Panc1 (cell line): ENCODE results near the gene CYP4F2. TPM values are rescaled to one million over a fixed set of nuclear protein-coding genes. Genes with fewer than 3 reads are reported as not detected.
"Not testable (repeated sequence)": the region's sequence is repeated elsewhere in the genome, so short reads cannot be mapped to it uniquely, and the experiment has no call there.

Experiments
- ATAC-seq: fragments of 200-7000 bp; cut with Tn5 transposase; 2 replicates; pipeline ENCODE4 v1.9.1; 2020; ENCODE audit warnings: mild to moderate bottlenecking, moderate library complexity
- BruUV-seq: library from RNA; stranded (reverse); fragments of 400-500 nt; replicated peaks from 2 replicates; lab custom pipeline; 2021; lab: Mats Ljungman, UMichigan
- CTCF ChIA-PET: fragments of 300-600 bp; sonication (Branson Sonifier 250); formaldehyde crosslinking; loops from one replicate; lab custom pipeline; 2022; ENCODE audit warnings: antibody characterized with exemption; lab: Charles Lee
- POLR2A ChIA-PET: fragments of 300-600 bp; sonication (Branson Sonifier 250); formaldehyde crosslinking; loops from one replicate; lab custom pipeline; 2022; ENCODE audit warnings: antibody characterized with exemption; lab: Charles Lee
- DNase-seq: peaks from one replicate; pipeline ENCODE4 v3.0.0-alpha.2; 2010; ENCODE audit warnings: low read depth, low spot score
- H3K27ac ChIP-seq: 2 replicates; pipeline ENCODE4 v1.5.1; 2011; ENCODE audit warnings: mild to moderate bottlenecking, low read length, inconsistent platforms
- H3K27me3 ChIP-seq: fragments of 200-500 bp; sonication (Bioruptor generic); 2 replicates; pipeline ENCODE4 v1.6.0; 2014; ENCODE audit warnings: low read length, inconsistent platforms; ENCODE audit not compliant: control insufficient read depth, insufficient read depth
- H3K36me3 ChIP-seq: fragments of 200-500 bp; sonication (Bioruptor generic); 2 replicates; pipeline ENCODE4 v1.5.1; 2014; ENCODE audit warnings: inconsistent platforms, mild to moderate bottlenecking, low read length, moderate library complexity; ENCODE audit not compliant: control insufficient read depth, insufficient read depth
- H3K4me1 ChIP-seq: 2 replicates; pipeline ENCODE4 v1.5.1; 2011; ENCODE audit warnings: inconsistent platforms, mild to moderate bottlenecking, low read length, moderate library complexity; ENCODE audit not compliant: control insufficient read depth, insufficient read depth
- H3K4me3 ChIP-seq, 2 experiments: 2 replicates each; pipeline ENCODE4 v1.5.1; 2011 to 2012; ENCODE audit warnings: low read depth in 2 of 2, low read length in 2 of 2, mild to moderate bottlenecking in 2 of 2, inconsistent platforms in 1 of 2, moderate library complexity in 1 of 2
- H3K9me3 ChIP-seq: fragments of 200-500 bp; sonication (Bioruptor generic); 2 replicates; pipeline ENCODE4 v1.5.1; 2014; ENCODE audit warnings: low read depth, mild to moderate bottlenecking, inconsistent platforms, low read length, moderate library complexity; ENCODE audit not compliant: control insufficient read depth, insufficient read depth
- CTCF ChIP-seq: fragments of 450-650 bp; IDR thresholded peaks from 2 replicates; pipeline ENCODE4 v1.5.1; 2017; ENCODE audit warnings: mild to moderate bottlenecking
- POLR2AphosphoS5 ChIP-seq: IDR thresholded peaks from 2 replicates; pipeline ENCODE4 v1.6.1; 2012; ENCODE audit warnings: mild to moderate bottlenecking, low read depth, low read length, moderate library complexity
- REST ChIP-seq, 2 experiments: IDR thresholded peaks; 2 replicates each; pipeline ENCODE4 v1.6.1; 2011 to 2012; ENCODE audit warnings: low read depth in 2 of 2, control low read depth in 1 of 2, low read length in 1 of 2, mild to moderate bottlenecking in 1 of 2, moderate library complexity in 1 of 2; ENCODE audit not compliant: insufficient read depth in 1 of 2
- SIN3A ChIP-seq: IDR thresholded peaks from 2 replicates; pipeline ENCODE4 v1.6.1; 2012; ENCODE audit warnings: low read depth, mild to moderate bottlenecking, low read length, moderate library complexity, borderline replicate concordance; ENCODE audit not compliant: insufficient read depth
- TCF7L2 ChIP-seq: IDR thresholded peaks from 2 replicates; pipeline ENCODE4 v1.6.1; 2011; ENCODE audit warnings: mild to moderate bottlenecking, low read depth, low read length, inconsistent platforms
- in situ Hi-C: cut with HindIII; loops from 2 replicates; pipeline ENCODE4 v1.10.0; 2016; ENCODE audit warnings: low sequenced_read_pairs, low pct_unique_long_range_greater_than_20kb
- intact Hi-C: fragments of 100-400 bp; cut with micrococcal nuclease; formaldehyde crosslinking; loops from one replicate; pipeline ENCODE4 v1.10.0; 2022; ENCODE audit not compliant: unreplicated experiment
- total RNA-seq: library from RNA; stranded (reverse); gene quantifications from one replicate; pipeline ENCODE4 v1.2.1, GENCODE V29; 2021; ENCODE audit not compliant: unreplicated experiment

CYP4F2 gene
- total RNA-seq, 1 experiment from 2014 or later, result 0.21 TPM

GRCh38 chr19:15874821-15875474, 22.9 kb downstream of the CYP4F2 start:
- intact Hi-C loops (no loop called here), in situ Hi-C loops (no loop called here)
- no peak overlapping the region for H3K4me3 ChIP-seq
- no peaks in the 10 kb centered on the region for H3K36me3 ChIP-seq
- no peak overlapping the region for H3K27ac ChIP-seq
- ChIA-PET CTCF (no interaction called here), POLR2A (no interaction called here)
- ATAC-seq (no peak), DNase-seq (no peak)
- peaks cover 8% of the 10 kb centered on the region for H3K27me3 ChIP-seq
- TF ChIP-seq CTCF, result no peak
- TF ChIP-seq REST (IDR thresholded peaks at IDR 0.05; ENCODE audit: insufficient read depth in 1 of 2, low read depth in 2 of 2, low read length in 1 of 2), result no peak
- TF ChIP-seq POLR2AphosphoS5, result no peak
- no peak for TF ChIP-seq TCF7L2
- no peak for TF ChIP-seq SIN3A
- no peaks in the 10 kb centered on the region for H3K9me3 ChIP-seq
- H3K4me1 ChIP-seq, result no peaks in the 10 kb centered on the region
- BruUV-seq, result no TSS peak

- DNase-seq, H3K27ac ChIP-seq, intact Hi-C loops, H3K36me3 ChIP-seq, in situ Hi-C loops, H3K9me3 ChIP-seq, BruUV-seq, H3K27me3 ChIP-seq, H3K4me3 ChIP-seq, H3K4me1 ChIP-seq, CTCF ChIA-PET, ATAC-seq: not testable (repeated sequence)
- POLR2A ChIA-PET, result interaction anchor here (0.6 kb wide), 1 partner anchor 242 kb away, joined by 4 read pairs; no protein-coding TSS in a partner anchor
These were observed 24.1 kb downstream of the CYP4F2 start for GRCh38 chr19:15873771-15874170.

GRCh38 chr19:15871570-15871969, 26.3 kb downstream of the CYP4F2 start:
- in situ Hi-C loops, result no loop called here

More at GRCh38 chr19:15871570-15871969, 26.3 kb downstream of the CYP4F2 start:
- TF ChIP-seq CTCF, result no peak
- TF ChIP-seq SIN3A, result no peak
- TF ChIP-seq REST (IDR thresholded peaks at IDR 0.05; ENCODE audit: insufficient read depth in 1 of 2, low read depth in 2 of 2, low read length in 1 of 2), result no peak
- no peak for TF ChIP-seq POLR2AphosphoS5
- no peak for TF ChIP-seq TCF7L2
- Histone ChIP-seq H3K36me3 (no peaks in the 10 kb centered on the region), H3K27me3 (peaks cover 2% of the 10 kb centered on the region; the same call in 1 of the 2 replicates), H3K9me3 (no peaks in the 10 kb centered on the region), H3K27ac (no peak overlapping the region), H3K4me3 (no peak overlapping the region), H3K4me1 (no peaks in the 10 kb centered on the region)
- ATAC-seq, result no peak
- POLR2A ChIA-PET, result no interaction called here
- intact Hi-C loops, result no loop called here
- BruUV-seq, result no TSS peak
- DNase-seq, result no peak
- CTCF ChIA-PET, result no interaction called here
